ENCODE data around the gene RPL7A.
"Not testable (repeated sequence)": the region's sequence is repeated elsewhere in the genome, so short reads cannot be mapped to it uniquely, and the experiment has no call there.

The RPL7A gene

DNA sequence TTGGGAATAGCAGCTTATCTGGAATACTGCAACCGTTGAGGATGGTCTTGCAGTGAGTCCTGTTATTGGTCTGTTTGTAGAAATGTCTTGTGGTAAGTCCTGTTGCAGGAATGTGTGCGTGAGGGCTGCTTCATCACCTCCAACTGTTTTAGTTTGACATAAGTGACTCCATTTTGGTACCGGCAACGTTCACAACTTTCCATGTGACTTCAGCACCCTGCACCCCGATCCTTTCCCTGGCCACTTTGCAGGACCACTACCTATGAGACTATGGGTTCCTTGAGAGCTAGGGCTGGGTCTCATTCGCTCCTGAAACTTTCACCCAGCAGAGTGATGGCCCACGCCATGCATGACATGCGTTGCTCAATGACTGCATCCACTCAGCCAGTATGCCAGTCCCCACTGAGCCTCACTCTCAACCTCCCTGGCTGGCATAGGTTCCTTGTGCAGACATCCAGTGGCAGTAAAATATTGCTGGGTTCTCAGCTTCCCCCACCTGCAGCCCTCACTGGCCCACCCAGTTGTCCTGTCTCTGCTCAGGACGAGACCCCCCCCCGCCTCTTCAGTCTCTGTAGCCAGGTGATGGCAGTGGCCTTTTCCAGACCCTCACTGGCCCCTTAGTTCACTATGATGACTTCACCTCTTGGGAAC lies 20.1 kb upstream of the RPL7A start:
- no peak for DNase-seq (ENCODE audit: low read depth in 2 of 2)

DNA sequence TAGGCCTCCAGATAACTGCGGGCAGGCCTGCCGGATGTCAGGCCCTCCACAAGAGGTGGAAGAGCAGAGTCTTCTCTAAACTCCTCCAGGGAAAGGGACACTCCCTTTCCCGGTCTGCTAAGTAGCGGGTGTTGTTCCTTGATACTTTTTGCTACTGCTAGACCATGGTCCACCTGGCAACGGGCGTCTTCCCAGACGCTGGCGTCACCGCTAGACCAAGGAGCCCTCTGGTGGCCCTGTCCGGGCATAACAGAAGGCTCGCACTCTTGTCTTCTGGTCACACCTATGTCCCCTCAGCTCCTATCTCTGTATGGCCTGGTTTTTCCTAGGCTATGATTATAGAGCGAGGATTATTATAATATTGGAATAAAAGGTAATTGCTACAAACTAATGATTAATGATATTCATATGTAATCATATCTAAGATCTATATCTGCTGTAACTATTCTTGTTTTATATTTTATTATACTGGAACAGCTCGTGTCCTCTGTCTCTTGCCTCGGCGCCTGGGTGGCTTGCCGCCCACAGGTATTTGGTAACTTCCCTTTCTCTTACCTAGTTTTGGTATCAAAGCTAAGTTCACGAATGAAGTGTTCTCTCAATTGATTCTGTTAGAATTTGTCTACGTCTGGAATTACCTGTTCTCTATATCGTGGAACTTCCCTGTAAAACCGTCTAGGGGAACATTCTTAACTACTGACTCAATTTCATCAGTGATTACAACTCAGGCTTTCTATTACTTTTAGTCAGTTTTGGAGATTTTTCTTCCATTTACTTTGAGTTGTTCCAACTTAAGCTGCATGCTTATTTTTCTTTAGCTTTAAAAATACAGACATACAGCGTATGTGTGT lies 18.5 kb upstream of the RPL7A start:
- DNase-seq (ENCODE audit: low read depth in 2 of 2) = not testable (repeated sequence)

DNA sequence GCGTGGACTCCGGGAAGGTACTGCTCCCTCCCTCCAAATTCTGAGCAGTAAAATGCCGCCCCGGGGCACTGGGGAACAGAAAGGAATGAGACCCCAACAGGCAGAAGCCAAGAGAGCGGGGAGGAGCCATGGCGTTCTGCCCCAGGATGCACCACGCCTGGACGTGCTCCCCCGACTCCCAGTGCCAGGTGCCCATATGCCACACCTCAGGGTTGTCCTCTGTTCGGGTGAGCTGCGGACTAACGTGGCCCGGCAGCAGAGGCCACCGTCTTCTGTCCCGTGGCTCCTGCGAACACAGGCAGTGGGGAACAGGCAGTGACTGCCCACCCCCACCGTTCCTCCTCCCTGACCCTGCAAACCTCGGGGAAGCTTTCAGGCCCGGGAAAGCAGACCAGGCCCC lies 16.8 kb upstream of the RPL7A start:
- DNase-seq (ENCODE audit: low read depth in 2 of 2) = no peak

DNA sequence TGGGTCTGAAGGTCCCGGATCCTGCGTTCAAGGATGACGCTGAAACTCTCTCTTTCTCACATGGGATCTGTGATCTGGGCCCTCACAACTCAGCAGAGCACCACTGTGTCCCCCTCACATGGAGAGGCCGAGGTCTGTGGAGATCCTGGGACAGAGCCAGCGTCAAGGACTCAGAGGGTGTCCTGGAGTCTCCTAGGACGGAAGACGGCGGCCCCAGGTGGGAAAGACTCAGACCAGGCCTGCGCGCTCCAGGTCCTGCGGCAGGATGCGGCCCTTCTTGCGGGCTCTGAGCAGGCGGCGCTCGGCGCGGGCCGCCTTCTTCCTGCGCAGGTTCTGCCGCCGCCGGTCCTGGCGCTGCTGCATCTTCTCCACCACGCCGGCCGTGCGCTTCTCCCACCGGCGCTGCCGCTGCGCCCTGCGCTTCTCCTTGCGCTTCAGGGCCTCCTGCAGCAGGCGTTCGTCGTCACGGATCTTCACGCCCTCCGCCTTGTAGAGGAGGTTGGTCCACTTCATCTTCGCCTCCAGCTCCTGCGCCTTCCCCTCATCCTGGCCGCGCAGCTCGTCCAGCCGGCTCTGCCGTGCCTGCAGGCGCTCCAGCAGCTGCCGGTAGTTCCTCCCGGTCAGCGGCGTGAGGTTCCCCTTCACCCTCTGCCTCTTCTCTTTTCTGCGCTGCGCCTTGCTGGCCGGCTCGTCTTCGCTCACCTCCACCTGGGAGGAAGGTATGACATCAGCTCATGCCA lies 16.2 kb upstream of the RPL7A start:
- no peak for DNase-seq (ENCODE audit: low read depth in 2 of 2)

- DNase-seq (ENCODE audit: low read depth in 2 of 2) = no peak
Observed at GRCh38 chr9:133332381-133332730, 15.7 kb upstream of the RPL7A start.

- DNase-seq (ENCODE audit: low read depth in 2 of 2) = no peak
Observed at GRCh38 chr9:133333011-133333410, 15.0 kb upstream of the RPL7A start.

- DNase-seq (ENCODE audit: low read depth in 2 of 2) = no peak
Observed at GRCh38 chr9:133333566-133333965, 14.5 kb upstream of the RPL7A start.

GRCh38 chr9:133334161-133334560 lies 13.9 kb upstream of the RPL7A start:
- DNase-seq (ENCODE audit: low read depth in 2 of 2) = no peak

DNA sequence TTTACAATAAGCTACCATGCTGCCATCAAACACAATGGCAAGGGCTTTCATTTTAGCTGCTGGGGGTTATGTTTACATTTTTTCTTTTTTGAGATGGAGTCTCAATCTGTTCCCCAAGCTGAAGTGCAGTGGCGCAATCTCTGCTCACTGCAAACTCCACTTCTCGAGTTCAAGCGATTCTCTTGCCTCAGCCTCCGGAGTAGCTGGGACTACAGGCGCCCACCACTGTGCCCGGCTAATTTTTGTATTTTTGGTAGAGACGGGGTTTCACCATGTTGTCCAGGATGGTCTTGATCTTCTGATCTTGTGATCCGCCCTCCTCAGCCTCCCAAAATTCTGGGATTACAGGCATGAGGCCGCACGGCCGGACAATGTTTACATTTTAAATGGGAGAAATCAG lies 13.1 kb upstream of the RPL7A start:
- not testable (repeated sequence) for DNase-seq (ENCODE audit: low read depth in 2 of 2)

DNA sequence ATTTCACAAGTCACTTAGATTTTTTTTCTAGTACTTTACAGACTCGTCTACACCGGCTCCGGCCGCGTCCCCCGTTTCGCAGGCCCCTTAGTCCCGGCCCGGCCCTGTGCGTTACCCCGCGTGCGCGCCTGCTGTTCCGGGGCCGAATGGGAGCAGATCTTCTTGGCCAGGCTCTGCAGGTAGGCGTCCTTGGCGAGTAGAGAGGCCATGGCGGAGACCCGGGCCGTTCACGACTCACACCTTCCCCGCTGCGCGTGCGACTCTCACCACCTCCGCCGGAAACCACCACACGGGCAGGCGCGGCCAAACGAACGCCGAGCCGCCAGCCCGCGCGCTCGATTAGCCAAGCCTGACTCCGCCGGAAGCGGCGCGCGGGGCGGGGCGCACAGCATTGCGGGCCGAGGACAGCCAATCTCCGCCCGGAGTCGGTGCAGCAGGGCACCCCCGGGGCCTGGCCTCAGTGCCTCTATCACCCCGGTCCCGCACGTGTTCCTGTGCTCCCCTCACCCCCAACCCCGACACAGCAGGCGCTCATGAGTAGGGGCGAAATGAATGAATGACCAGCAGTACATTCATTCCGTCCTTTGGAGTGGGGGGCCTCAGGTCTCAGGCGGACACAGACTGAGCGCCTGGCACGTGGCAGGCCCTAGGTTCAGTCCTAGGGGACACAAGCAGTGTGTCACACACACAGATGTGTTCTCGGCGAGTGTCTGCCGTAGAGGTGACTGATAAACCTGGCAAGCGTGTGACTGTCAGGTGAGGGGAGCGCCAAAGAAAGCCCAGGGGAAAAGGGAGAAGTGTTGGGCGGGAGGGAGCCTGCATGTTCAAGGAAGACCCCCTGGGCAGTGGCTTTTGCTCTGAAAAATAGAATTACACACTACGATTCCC lies 11.8 kb upstream of the RPL7A start, which contains the start of gene SURF6:
Gene SURF6 (minus strand): TSS at position 265 of the 888 bp plus-strand sequence. CDS start 56 bp downstream, at position 209.
- peak; percentile 83 to 93 for DNase-seq (ENCODE audit: low read depth in 2 of 2)

GRCh38 chr9:133339641-133340040 lies 8.4 kb upstream of the RPL7A start:
- no peak for DNase-seq (ENCODE audit: low read depth in 2 of 2)

DNA sequence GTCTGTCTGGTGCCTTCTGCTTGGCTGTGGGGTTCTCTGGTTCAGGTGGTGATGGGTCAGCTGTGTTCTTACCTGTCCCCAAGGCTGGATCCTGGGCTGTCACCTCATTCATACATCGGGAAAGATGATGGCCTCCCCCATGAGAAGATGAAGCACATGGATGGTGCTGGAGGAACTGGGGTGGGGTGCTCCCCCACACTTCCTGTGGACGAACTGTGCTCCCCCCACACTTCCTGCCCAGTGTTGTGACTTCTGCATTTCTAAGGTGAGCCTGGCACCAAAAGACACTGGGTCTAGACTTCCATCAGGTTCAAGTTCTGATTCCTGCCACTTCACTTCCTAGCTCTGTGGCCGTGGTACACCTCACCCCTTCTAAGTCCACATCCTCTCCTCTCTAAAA lies 7.8 kb upstream of the RPL7A start:
- DNase-seq (ENCODE audit: low read depth in 2 of 2) = no peak

DNA sequence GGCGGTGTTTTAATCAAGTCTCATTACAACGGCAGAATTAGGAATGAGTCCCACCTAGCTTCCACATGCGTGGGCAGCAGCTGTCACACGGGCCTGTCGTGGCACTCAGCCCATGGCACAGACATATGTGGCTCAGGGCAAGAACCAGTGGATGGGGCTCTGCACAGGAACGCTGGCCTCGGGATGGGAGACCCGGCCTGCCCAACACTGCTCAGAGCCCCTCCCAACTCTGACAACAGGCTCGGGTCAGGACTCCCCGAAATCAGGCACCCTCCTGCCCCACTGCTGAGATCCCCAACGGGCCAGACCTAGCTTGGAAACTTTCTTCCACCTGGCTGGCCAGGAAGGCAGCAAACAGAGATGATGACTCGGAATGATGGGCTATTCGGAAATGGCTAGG lies 7.1 kb upstream of the RPL7A start:
- no peak for DNase-seq (ENCODE audit: low read depth in 2 of 2)

DNA sequence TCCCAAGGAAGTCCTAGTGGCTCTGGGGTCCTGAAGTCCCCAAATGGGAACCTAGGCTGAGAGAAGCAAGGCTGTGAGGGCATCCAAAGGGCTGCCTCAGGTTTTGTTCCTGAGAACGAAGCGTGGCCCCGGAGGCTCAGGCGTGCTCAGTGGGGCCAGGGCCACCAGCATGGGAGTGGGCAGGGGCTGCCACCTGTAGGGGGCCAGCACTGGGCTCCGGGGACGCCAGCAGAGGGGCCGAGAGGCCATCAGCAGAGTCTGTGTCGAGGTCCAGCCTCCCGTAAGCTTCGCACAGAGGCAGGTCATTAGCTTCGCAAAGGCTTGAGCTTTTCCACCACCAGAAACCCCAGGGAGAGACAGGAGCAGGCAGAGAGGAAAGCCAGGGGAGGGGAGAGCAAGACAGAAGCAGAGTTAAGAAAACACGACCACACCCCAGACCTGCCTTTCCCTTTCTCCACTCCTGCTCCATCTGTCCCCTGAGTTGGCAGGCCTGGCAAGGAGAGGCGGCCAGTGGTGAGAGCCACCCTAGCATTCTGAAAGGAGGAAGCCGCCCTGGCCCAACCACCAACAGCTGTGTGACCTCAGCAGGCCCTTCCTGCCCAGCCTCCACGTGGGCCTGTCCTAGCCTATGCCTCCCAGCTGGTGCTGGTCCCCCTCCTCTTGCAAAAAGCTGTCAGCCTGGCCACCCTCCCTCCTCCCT lies 6.5 kb upstream of the RPL7A start:
- DNase-seq (ENCODE audit: low read depth in 2 of 2) = no peak

DNA sequence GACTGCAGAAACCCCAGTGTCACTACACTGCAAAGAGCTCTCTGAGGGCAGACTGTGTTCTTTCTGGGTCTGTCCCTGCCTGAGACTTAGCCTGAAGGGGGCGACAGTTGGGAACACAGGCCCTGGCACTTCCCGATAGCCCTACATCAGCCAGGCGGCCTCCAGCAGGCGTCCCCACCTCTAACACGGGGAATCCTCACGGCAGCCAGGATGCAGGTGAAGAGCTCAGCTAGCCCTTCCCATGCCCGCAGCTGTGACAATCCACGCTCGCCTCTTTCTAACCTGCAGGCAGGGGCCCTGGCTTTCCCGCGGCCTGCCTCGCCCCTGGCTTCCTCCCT lies 6.0 kb upstream of the RPL7A start:
- DNase-seq (ENCODE audit: low read depth in 2 of 2) = no peak

DNA sequence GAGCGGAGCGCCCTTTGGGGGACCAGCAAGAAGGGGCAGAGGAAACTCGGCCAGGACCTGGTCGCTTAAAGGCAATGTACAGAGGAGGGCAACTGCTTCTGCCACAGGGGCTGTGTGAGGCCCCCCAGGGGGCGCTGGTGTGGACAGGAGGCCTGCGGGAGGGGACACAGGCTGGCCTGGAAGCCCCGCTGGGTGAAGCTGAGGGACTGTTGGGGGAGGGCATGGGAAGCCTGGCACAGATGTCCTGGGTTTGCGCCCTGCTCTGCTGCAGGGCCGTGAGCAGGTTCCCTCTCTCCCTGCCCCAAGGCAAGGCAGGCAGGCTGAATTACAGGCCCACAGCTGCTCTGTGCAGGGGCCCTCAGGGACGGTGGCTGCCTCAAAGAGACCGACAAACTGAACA lies 5.4 kb upstream of the RPL7A start:
- DNase-seq (ENCODE audit: low read depth in 2 of 2) = no peak

GRCh38 chr9:133344071-133344470 lies 3.9 kb upstream of the RPL7A start:
- DNase-seq (ENCODE audit: low read depth in 2 of 2) = no peak

DNA sequence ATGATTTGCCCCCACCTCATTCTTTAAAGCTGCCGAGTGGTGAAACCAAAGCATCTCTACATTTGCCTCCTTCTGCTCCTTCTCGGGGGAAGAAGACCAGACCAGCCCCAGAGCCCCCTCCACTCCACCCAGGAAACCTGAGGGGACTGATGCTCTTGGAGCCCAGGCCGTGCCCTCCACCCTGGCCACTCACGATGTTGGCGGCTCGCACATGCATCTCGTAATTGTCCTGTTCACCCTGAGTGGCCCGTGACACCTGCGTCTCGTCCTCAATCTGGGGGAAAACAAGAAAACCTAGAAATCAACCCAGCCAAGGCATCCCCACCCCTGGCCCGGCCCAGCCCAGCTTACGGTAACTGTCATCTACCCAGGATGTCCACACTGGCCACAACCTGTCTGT lies 3.0 kb upstream of the RPL7A start:
- no peak for DNase-seq (ENCODE audit: low read depth in 2 of 2)

GRCh38 chr9:133345596-133345995 lies 2.4 kb upstream of the RPL7A start:
- no peak for DNase-seq (ENCODE audit: low read depth in 2 of 2)

DNA sequence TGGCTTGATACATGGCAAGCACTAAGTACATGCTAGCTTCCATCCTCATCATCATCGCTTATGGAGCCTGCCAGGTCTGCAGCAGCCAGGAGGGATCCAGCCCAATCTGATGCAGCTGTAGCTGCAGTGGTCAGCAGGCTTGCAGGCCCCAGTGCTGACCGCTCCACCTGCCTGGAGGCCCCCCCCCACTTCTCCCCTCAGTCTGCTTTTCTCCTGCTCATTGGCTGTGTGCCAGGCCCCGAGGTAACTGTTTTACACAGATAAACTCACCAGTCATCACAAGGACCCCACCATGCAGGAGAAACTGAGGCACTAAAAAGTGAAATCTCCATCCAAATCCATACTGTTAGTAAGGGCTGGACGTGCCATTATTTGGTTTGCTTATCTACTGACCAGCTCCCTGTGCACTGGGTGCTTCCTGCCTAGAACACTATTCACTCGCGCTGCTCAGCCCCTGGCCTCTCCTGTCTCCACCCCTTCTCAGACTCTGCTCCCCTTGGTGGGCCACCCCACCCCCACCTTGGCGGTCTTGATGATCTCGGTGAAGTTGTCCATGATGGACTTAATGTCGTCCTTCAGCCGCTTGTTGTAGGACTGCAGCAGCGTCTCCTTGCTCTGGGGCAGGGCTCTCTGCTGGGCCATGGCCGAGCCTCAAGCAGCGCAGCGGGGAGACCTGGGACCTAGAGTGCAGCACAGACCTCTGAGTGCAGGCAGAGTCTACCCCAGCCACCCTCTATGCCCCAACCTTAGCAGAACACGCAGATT lies 1.8 kb upstream of the RPL7A start:
- no peak for DNase-seq (ENCODE audit: low read depth in 2 of 2)

Data from stimulated activated CD8-positive, alpha-beta memory T cell treated with anti-CD3 and anti-CD28 coated beads, Interleukin-7, amount 100 ng/mL, for 4 hours (primary cell).